GM12878 (cell line): ENCODE results near the gene KCND2. TPM values are rescaled to one million over a fixed set of nuclear protein-coding genes. Genes with fewer than 3 reads are reported as not detected.

Source experiments
- ATAC-seq: fragments of 200-7000 bp; cut with Tn5 transposase; 3 replicates; pipeline ENCODE4 v1.9.1; 2020; ENCODE audit warnings: mild to moderate bottlenecking, moderate library complexity
- BruUV-seq: library from RNA; stranded (reverse); fragments of 400-500 nt; replicated peaks from 2 replicates; lab custom pipeline; 2021; lab: Mats Ljungman, UMichigan
- CTCF ChIA-PET: fragments of 300-600 bp; sonication (Branson Sonifier 250); formaldehyde crosslinking; extraction: SDS; loops from one replicate; lab custom pipeline; 2021; ENCODE audit warnings: inconsistent platforms; lab: Yijun Ruan, JAX
- POLR2A ChIA-PET: fragments of 350-600 bp; formaldehyde crosslinking; extraction: SDS; loops from one replicate; lab custom pipeline; 2021; ENCODE audit warnings: inconsistent platforms; lab: Charles Lee
- RAD21 ChIA-PET: fragments of 300-600 bp; sonication (Branson Sonifier 250); formaldehyde crosslinking; loops from one replicate; lab custom pipeline; 2023; ENCODE audit warnings: antibody characterized with exemption; ENCODE audit not compliant: unreplicated experiment; lab: Charles Lee
- SMC1A ChIA-PET: fragments of 300-600 bp; sonication (Branson Sonifier 250); formaldehyde crosslinking; loops from one replicate; lab custom pipeline; 2023; ENCODE audit not compliant: unreplicated experiment, uncharacterized antibody; lab: Charles Lee
- DNase-seq: peaks from one replicate; pipeline ENCODE4 v3.0.0-alpha.2; 2011; ENCODE audit warnings: low read depth, low spot score
- FAIRE-seq: peaks from 3 replicates; lab custom pipeline; 2011; peaks lifted over from hg19 to GRCh38; lab: Jason Lieb, UNC
- H2AFZ ChIP-seq: 2 replicates; pipeline ENCODE4 v1.6.0; 2011; ENCODE audit warnings: low read depth, low read length, control low read depth; ENCODE audit not compliant: control insufficient read depth
- H3K27ac ChIP-seq: 2 replicates; pipeline ENCODE4 v1.5.1; 2011; ENCODE audit warnings: control low read depth; ENCODE audit not compliant: control insufficient read depth, insufficient read depth
- H3K27me3 ChIP-seq, 2 experiments: replicated peaks in 1 of 2; 2 replicates each; pipeline versions ENCODE4 v1.6.0 to v1.6.1; 2011; ENCODE audit warnings: low read length in 1 of 2; ENCODE audit not compliant: control insufficient read depth in 2 of 2, insufficient read depth in 2 of 2
- H3K36me3 ChIP-seq, 2 experiments: 2 replicates each; pipeline ENCODE4 v1.5.1; 2011; ENCODE audit warnings: low read length in 1 of 2; ENCODE audit not compliant: control insufficient read depth in 2 of 2, insufficient read depth in 2 of 2
- H3K4me1 ChIP-seq: 2 replicates; pipeline ENCODE4 v1.6.1; 2011; ENCODE audit warnings: mild to moderate bottlenecking, low read length, moderate library complexity, mixed read lengths; ENCODE audit not compliant: control insufficient read depth, insufficient read depth
- H3K4me2 ChIP-seq: 2 replicates; pipeline ENCODE4 v1.6.0; 2011; ENCODE audit warnings: control low read depth; ENCODE audit not compliant: control insufficient read depth, insufficient read depth
- H3K4me3 ChIP-seq: fragments of 200-600 bp; sonication (generic); 2 replicates; pipeline ENCODE4 v1.5.1; 2016
- H3K79me2 ChIP-seq: 2 replicates; pipeline ENCODE4 v1.6.0; 2011; ENCODE audit warnings: low read length; ENCODE audit not compliant: control insufficient read depth, insufficient read depth
- H3K9ac ChIP-seq: 2 replicates; pipeline ENCODE4 v1.8.0; 2011; ENCODE audit warnings: low read length, control low read depth, mixed read lengths; ENCODE audit not compliant: control insufficient read depth, insufficient read depth
- H3K9me3 ChIP-seq: replicated peaks from 3 replicates; pipeline ENCODE4 v1.5.1; 2011; ENCODE audit warnings: mild to moderate bottlenecking, low read length; ENCODE audit not compliant: control insufficient read depth, insufficient read depth
- H4K20me1 ChIP-seq: 2 replicates; pipeline ENCODE4 v1.6.0; 2011; ENCODE audit not compliant: control insufficient read depth, insufficient read depth
- ATF2 ChIP-seq: IDR thresholded peaks from 2 replicates; pipeline ENCODE4 v1.6.1; 2012; ENCODE audit warnings: low read length, inconsistent platforms
- BHLHE40 ChIP-seq, 2 experiments: fragments of 450-650 bp in 1 of 2; IDR thresholded peaks; 2 replicates each; pipeline ENCODE4 v1.6.1; 2011 to 2017; ENCODE audit warnings: low read depth in 2 of 2, borderline replicate concordance in 1 of 2, improper control_type of control experiment in 1 of 2, low read length in 1 of 2, mild to moderate bottlenecking in 1 of 2
- CTCF ChIP-seq, 3 experiments: IDR thresholded peaks in 2 of 3; conservative IDR thresholded peaks in 1 of 3; 2 replicates each; pipeline ENCODE4 v1.5.1; 2011; ENCODE audit warnings: low read depth in 3 of 3, low read length in 3 of 3, mild to moderate bottlenecking in 3 of 3, control low read depth in 2 of 3, moderate library complexity in 2 of 3, inconsistent platforms in 1 of 3, mixed read lengths in 1 of 3; ENCODE audit not compliant: control insufficient read depth in 2 of 3, insufficient read depth in 1 of 3; ENCODE audit errors: extremely low read depth in 1 of 3
- HDGF ChIP-seq: fragments of 450-650 bp; IDR thresholded peaks from 2 replicates; pipeline ENCODE4 v1.6.1; 2016; ENCODE audit warnings: antibody characterized with exemption
- IRF4 ChIP-seq: IDR thresholded peaks from 2 replicates; pipeline ENCODE4 v1.6.1; 2011; ENCODE audit warnings: low read depth, low read length
- JUNB ChIP-seq: IDR thresholded peaks from 2 replicates; pipeline ENCODE4 v1.6.1; 2016; ENCODE audit warnings: antibody characterized with exemption, mild to moderate bottlenecking
- NFIC ChIP-seq: IDR thresholded peaks from 2 replicates; pipeline ENCODE4 v1.6.1; 2012; ENCODE audit warnings: low read depth, mild to moderate bottlenecking, inconsistent platforms, low read length, moderate library complexity
- POU2F2 ChIP-seq: IDR thresholded peaks from 3 replicates; pipeline ENCODE4 v1.6.1; 2011; ENCODE audit warnings: low read depth, mild to moderate bottlenecking, low read length, borderline replicate concordance
- SPI1 ChIP-seq: IDR thresholded peaks from 2 replicates; pipeline ENCODE4 v1.6.1; 2011; ENCODE audit warnings: low read depth, mild to moderate bottlenecking, low read length, moderate library complexity, borderline replicate concordance; ENCODE audit not compliant: insufficient read depth
- ZNF207 ChIP-seq: fragments of 450-650 bp; IDR thresholded peaks from 2 replicates; pipeline ENCODE4 v1.6.1; 2014; ENCODE audit warnings: antibody characterized with exemption, mild to moderate bottlenecking, borderline replicate concordance
- ZNF217 ChIP-seq: fragments of 450-650 bp; IDR thresholded peaks from 2 replicates; pipeline ENCODE4 v1.6.1; 2017; ENCODE audit warnings: antibody characterized with exemption, mild to moderate bottlenecking
- WGBS: methylation state at CpG from one replicate; pipeline ENCODE4 v1.1.6; 2016; ENCODE audit warnings: low lambda C conversion rate; ENCODE audit not compliant: insufficient replicate concordance, insufficient coverage; ENCODE audit errors: missing lambda C conversion rate; 5-methylcytosine and 5-hydroxymethylcytosine counted together
- in situ Hi-C: fragments of 300-500 bp; cut with MboI; formaldehyde crosslinking; loops from 9 replicates; pipeline ENCODE4 v1.14.3; 2018; ENCODE audit warnings: mixed read lengths
- intact Hi-C: fragments of 100-400 bp; cut with micrococcal nuclease; formaldehyde crosslinking; loops from one replicate; pipeline ENCODE4 v1.14.2; 2022; ENCODE audit not compliant: unreplicated experiment
- polyA plus RNA-seq, 11 experiments: library from polyadenylated mRNA; depleted of rRNA in 4 of 11; unstranded in 6 of 11; stranded (reverse) in 5 of 11; fragments of >200 nt; fragmentation: Nextera tagmentation in 4 of 11; fragmentation: Illumina TruSeq in 1 of 11; extraction: Ambion mirVana in 4 of 11; extraction: Trizol in 1 of 11; gene quantifications; 1 replicate in 1 of 11; 2 replicates in 10 of 11; pipeline versions ENCODE4 v1.2.1 to v1.2.3, GENCODE V29; 2011 to 2016; ENCODE audit warnings: inconsistent platforms in 2 of 11, missing spikeins in 2 of 11, low read depth in 1 of 11
- total RNA-seq, 4 experiments: library from RNA; depleted of rRNA in 3 of 4; stranded (reverse); fragments of >200 nt in 3 of 4; fragmentation: Illumina TruSeq in 1 of 4; extraction: Trizol in 1 of 4; gene quantifications; 2 replicates each; pipeline versions ENCODE4 v1.2.1 to v1.2.3, GENCODE V29; 2013 to 2021
- TF ChIP-seq, protein P1 (sequence below): IDR thresholded peaks from 2 replicates; pipeline ENCODE4 v1.6.1; 2012; ENCODE audit warnings: low read depth, low read length, improper control_type of control experiment

The KCND2 gene
- total and polyA plus RNA-seq, 10 of the 15 experiments (the other 5 are each of a cell fraction or from before 2014, with no cell fraction given), result 3.6 to 22.3 (median 6.3) TPM

GRCh38 chr7:120412139-120413050, 139.4 kb downstream of the KCND2 start:
- ChIA-PET SMC1A (interaction anchor here (0.6 to 16.1 kb wide), 26 partner anchors 9 to 139 kb away, joined by 3 to 305 read pairs (median 4); partner anchors contain the start of gene KCND2), RAD21 (interaction anchor here (0.8 to 2.9 kb wide), 15 partner anchors 8 to 139 kb away, joined by 3 to 25 read pairs (median 5); partner anchors contain the start of gene KCND2), POLR2A (interaction anchor here (0.6 to 2.2 kb wide), 7 partner anchors 9 to 139 kb away, joined by 3 to 17 read pairs (median 7); partner anchors contain the start of gene KCND2), CTCF (interaction anchor here (0.7 to 2.1 kb wide), 9 partner anchors 9 to 143 kb away, joined by 3 to 7 read pairs (median 5); no protein-coding TSS in a partner anchor)
- Histone ChIP-seq H3K4me3 (peak overlapping the region; percentile 36), H4K20me1 (no peaks in the 10 kb centered on the region), H3K9ac (0 out of 2 replicates have a peak overlapping the region, but pooled peaks have one; percentile 7), H3K9me3 (peaks cover 5% of the 10 kb centered on the region; the same call in 2 of the 3 replicates), H3K27ac (peak overlapping the region; percentile 75), H3K27me3 (no peaks in the 10 kb centered on the region), H3K79me2 (peaks cover 38% of the 10 kb centered on the region), H3K4me2 (peak overlapping the region; percentile 35), H3K4me1 (peaks cover 5% of the 10 kb centered on the region; the same call in 1 of the 2 replicates), H2AFZ (peak overlapping the region; percentile 15; the same call in 1 of the 2 replicates), H3K36me3 (no peaks in the 10 kb centered on the region; a peak in 1 of 4 replicates)
- no TSS peak for BruUV-seq
- WGBS, result 47% methylated on average over 2 of the region's 2 CpGs
- ATAC-seq (peak; percentile 82), DNase-seq (no peak), FAIRE-seq (peak; percentile 49)
- in situ Hi-C loops, result loop anchor here (25.0 kb wide), 1 partner anchor 975 kb away; the partner anchor contains the start of gene FAM3C
- intact Hi-C loops, result no loop called here
- TF ChIP-seq POU2F2, result no peak
- TF ChIP-seq ATF2, result 0 out of 2 replicates have a peak, but pooled peaks have one; percentile 36
- peak; percentile 83 for TF ChIP-seq NFIC
- no peak for TF ChIP-seq ZNF207
- TF ChIP-seq JUNB, result peak; percentile 79
- TF ChIP-seq HDGF, result no peak
- peak; percentile 63; the same call in 1 of the 2 replicates for TF ChIP-seq SPI1
- TF ChIP-seq BHLHE40 (IDR thresholded peaks at IDR 0.05; ENCODE audit: borderline replicate concordance in 1 of 2, low read depth in 2 of 2, low read length in 1 of 2), result peak in 1 of 2 experiments; percentile 40; a peak in 1 of 4 replicates
- no peak for TF ChIP-seq ZNF217
- TF ChIP-seq, protein P1, sequence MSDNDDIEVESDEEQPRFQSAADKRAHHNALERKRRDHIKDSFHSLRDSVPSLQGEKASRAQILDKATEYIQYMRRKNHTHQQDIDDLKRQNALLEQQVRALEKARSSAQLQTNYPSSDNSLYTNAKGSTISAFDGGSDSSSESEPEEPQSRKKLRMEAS, result no peak
- TF ChIP-seq CTCF (IDR thresholded peaks at IDR 0.05 in 2 of 3, conservative IDR thresholded peaks at IDR 0.05 in 1 of 3; ENCODE audit: control insufficient read depth in 2 of 3, extremely low read depth in 1 of 3, insufficient read depth in 1 of 3, low read depth in 3 of 3, low read length in 3 of 3), result no peak
- TF ChIP-seq IRF4, result 0 out of 2 replicates have a peak, but pooled peaks have one; percentile 14
